Measurements from ENCODE around the gene DUS3L.
"Not testable (repeated sequence)": the region's sequence is repeated elsewhere in the genome, so short reads cannot be mapped to it uniquely, and the experiment has no call there.

DUS3L gene

DNA sequence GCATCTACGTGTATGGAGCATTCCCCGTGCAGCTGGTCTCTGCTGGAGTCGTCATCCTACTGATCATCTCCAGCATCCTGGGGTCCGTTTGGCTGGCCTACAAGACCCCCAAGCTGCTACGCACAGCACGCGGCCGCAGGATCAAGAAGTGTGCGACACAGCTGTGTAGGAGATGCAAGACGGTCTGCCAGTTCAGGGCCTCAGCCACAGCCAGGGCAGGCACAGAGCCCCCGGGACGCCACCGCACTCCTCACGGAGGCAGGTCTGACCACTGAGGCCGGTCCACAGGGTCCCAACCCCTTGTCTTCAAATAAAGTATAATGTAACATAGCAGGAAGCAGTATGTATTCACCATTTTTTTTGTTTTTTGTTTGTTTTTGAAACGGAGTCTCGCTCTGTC is 12.6 kb downstream of the DUS3L start:
- Mint-ChIP-seq H3K27ac (no peak overlapping the region), H3K27me3 (ENCODE audit: low read depth) (no peaks in the 10 kb centered on the region), H3K4me1 (ENCODE audit: low read depth) (no peaks in the 10 kb centered on the region), H3K9me3 (no peaks in the 10 kb centered on the region), H3K4me3 (no peak overlapping the region), H3K36me3 (ENCODE audit: low read depth) (no peaks in the 10 kb centered on the region)

DNA sequence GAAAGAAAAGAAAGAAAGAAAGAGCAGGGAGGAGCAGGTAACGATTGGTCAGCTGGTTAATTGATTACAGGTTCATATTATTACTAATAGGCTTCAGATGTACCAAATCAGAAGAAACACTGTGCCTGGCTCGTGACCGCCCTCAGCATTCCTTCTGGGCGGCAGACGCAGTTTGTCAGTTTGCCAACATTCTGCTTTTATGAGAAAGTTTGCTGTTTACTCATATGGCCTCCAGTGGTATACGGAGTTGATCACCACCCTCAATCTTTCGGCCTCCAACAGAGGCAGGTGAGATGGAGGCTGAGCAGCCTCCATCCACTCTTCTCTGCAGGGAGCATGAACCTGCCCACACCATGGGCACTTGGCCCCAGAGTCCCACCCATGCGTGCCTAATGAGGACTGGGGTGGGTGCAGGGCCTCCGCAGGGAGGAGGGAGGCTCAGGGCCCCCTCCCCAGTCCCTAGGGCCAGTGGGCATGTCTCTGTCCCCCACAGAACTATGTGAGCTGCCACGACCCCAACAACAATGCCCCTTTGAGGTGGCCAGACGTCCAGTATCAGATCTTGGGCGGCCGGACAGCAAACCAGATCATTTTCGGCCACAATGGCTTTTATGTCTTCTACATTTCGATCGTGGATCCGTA is 15.2 kb downstream of the DUS3L start:
- H3K4me1 Mint-ChIP-seq (ENCODE audit: low read depth), result no peaks in the 10 kb centered on the region
- H3K9me3 Mint-ChIP-seq, result no peaks in the 10 kb centered on the region
- no peaks in the 10 kb centered on the region for H3K36me3 Mint-ChIP-seq (ENCODE audit: low read depth)
- no peaks in the 10 kb centered on the region for H3K27me3 Mint-ChIP-seq (ENCODE audit: low read depth)
- H3K4me3 Mint-ChIP-seq, result no peak overlapping the region
- H3K27ac Mint-ChIP-seq, result no peak overlapping the region

DNA sequence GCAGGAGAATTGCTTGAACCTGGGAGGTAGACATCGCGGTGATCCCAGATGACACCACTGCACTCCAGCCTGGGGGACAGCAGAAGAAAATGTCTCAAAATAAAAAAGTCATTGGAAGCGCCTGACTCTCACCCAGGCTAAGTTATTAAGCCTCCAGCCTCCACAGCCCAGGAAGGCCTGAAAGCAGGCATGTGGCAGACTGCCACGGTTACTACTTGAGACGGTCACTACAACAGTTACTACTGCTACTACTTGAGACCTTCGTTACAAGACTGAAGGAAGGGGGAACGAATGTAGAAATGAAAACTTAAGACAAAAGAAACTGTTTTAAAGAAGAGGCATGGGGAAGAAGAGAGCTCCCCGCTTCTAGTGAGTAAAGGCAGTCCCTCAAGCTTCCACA is 16.0 kb downstream of the DUS3L start:
- Mint-ChIP-seq H3K4me1 (ENCODE audit: low read depth) (no peaks in the 10 kb centered on the region), H3K36me3 (ENCODE audit: low read depth) (no peaks in the 10 kb centered on the region), H3K27ac (no peak overlapping the region), H3K4me3 (no peak overlapping the region), H3K9me3 (no peaks in the 10 kb centered on the region), H3K27me3 (ENCODE audit: low read depth) (no peaks in the 10 kb centered on the region)

DNA sequence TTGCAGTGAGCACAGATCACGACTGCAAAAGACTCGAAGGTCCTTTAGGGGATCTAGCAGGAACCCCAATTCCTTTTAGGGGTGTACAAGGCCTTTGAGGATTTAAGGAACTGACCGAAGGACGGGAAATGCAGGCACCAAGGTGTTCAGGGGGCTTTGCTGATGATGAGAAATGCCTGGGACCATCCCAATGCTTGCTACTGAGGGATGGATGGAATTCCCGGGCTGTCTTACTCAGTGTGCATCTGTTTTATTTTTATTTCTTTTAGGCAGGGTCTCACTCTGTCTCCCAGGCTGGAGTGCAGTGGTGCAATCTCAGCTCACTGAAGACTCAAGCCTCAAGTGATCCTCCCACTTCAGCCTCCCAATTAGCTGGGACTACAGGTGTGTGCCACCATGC is 17.7 kb downstream of the DUS3L start:
- no peaks in the 10 kb centered on the region for H3K36me3 Mint-ChIP-seq (ENCODE audit: low read depth)
- no peaks in the 10 kb centered on the region for H3K27me3 Mint-ChIP-seq (ENCODE audit: low read depth)
- H3K9me3 Mint-ChIP-seq, result no peaks in the 10 kb centered on the region
- H3K4me1 Mint-ChIP-seq (ENCODE audit: low read depth), result no peaks in the 10 kb centered on the region
- H3K4me3 Mint-ChIP-seq, result no peak overlapping the region
- H3K27ac Mint-ChIP-seq, result no peak overlapping the region

DNA sequence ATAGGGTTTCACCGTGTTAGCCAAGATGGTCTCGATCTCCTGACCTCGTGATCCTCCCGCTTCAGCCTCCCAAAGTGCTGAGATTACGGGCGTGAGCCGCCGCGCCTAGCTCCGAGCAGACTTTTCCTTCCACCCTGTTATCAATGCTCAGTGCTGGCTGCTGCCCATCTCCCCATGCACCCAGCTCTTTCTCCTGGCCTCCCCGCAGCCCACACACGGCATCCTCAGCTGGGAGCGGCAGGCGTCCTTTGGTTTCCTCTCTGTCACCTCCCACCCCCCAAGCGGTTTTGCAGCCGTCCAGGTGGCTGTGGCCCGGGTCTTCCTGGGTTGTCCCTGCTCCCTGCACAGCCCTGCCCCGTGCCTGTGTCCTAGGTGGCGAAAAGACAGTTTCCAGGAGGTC is 18.5 kb downstream of the DUS3L start:
- H3K4me3 Mint-ChIP-seq, result no peak overlapping the region
- no peaks in the 10 kb centered on the region for H3K4me1 Mint-ChIP-seq (ENCODE audit: low read depth)
- no peaks in the 10 kb centered on the region for H3K36me3 Mint-ChIP-seq (ENCODE audit: low read depth)
- H3K9me3 Mint-ChIP-seq, result no peaks in the 10 kb centered on the region
- H3K27me3 Mint-ChIP-seq (ENCODE audit: low read depth), result no peaks in the 10 kb centered on the region
- no peak overlapping the region for H3K27ac Mint-ChIP-seq

DNA sequence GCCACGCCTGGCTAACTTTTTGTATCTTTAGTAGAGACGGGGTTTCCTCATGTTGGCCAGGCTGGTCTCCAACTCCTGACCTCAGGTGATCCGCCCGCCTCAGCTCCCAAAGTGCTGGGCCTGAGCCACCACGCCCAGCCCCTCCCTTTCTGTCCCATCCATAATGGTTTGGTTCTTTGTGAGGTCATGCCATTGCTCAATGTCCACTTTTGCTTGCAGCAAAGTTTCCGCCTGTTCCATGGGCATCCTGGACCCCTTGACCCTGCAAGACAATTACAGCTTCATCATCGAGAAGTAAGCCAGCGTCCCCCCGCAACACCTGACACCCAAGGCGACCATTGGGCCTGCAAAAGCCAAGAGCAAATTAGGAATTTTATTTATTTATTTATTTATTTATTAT is 23.0 kb downstream of the DUS3L start:
- H3K27ac Mint-ChIP-seq, result no peak overlapping the region
- H3K4me3 Mint-ChIP-seq, result no peak overlapping the region
- no peaks in the 10 kb centered on the region for H3K9me3 Mint-ChIP-seq
- no peaks in the 10 kb centered on the region for H3K4me1 Mint-ChIP-seq (ENCODE audit: low read depth)
- no peaks in the 10 kb centered on the region for H3K27me3 Mint-ChIP-seq (ENCODE audit: low read depth)
- no peaks in the 10 kb centered on the region for H3K36me3 Mint-ChIP-seq (ENCODE audit: low read depth)

DNA sequence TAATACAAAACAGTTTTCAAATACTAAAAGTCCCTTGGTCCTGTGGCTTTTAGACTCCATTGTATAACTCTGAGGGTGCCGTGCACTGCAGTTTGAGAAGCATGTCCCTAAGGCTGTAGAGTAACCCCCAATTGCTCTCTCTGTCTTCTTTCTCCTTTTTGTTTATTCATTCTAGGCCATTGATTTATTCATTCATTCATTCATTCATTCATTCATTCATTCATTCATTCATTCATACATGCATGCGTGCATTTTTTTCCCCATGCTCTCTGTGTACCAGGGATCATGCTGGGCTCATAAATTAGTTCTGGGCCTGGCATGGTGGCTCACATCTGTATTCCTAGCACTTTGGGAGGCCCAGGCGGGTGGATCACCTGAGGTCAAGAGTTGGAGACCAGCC is 25.7 kb downstream of the DUS3L start:
- H3K27ac Mint-ChIP-seq, result no peak overlapping the region
- no peaks in the 10 kb centered on the region for H3K4me1 Mint-ChIP-seq (ENCODE audit: low read depth)
- H3K4me3 Mint-ChIP-seq, result no peak overlapping the region
- no peaks in the 10 kb centered on the region for H3K27me3 Mint-ChIP-seq (ENCODE audit: low read depth)
- no peaks in the 10 kb centered on the region for H3K9me3 Mint-ChIP-seq
- no peaks in the 10 kb centered on the region for H3K36me3 Mint-ChIP-seq (ENCODE audit: low read depth)

DNA sequence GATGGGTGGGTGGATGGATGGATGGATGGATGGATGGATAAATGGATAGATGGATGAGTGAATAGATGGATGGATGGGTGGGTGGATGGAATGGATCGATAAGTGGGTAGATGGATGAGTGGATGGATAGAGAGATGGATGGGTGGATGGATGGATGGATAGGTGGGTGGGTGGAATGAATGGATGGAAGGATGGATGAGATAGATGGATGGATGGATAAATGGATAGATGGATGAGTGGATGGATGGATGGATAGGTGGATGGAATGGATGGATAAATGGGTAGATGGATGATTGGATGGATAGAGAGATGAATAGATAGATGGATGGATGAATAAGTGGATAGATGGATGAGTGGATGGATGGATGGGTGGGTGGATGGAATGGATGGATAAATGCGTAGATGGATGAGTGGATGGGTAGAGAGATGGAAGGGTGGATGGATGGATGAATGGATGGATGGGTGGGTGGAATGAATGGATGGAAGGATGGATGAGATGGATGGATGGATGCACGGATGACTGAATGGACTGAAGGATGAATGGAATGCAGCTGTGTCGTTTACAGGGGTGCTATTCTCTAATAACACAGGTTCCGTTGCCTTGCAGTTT is 28.2 kb downstream of the DUS3L start:
- no peaks in the 10 kb centered on the region for H3K27me3 Mint-ChIP-seq (ENCODE audit: low read depth)
- H3K9me3 Mint-ChIP-seq, result no peaks in the 10 kb centered on the region
- H3K4me3 Mint-ChIP-seq, result no peak overlapping the region
- no peaks in the 10 kb centered on the region for H3K4me1 Mint-ChIP-seq (ENCODE audit: low read depth)
- no peak overlapping the region for H3K27ac Mint-ChIP-seq
- no peaks in the 10 kb centered on the region for H3K36me3 Mint-ChIP-seq (ENCODE audit: low read depth)

DNA sequence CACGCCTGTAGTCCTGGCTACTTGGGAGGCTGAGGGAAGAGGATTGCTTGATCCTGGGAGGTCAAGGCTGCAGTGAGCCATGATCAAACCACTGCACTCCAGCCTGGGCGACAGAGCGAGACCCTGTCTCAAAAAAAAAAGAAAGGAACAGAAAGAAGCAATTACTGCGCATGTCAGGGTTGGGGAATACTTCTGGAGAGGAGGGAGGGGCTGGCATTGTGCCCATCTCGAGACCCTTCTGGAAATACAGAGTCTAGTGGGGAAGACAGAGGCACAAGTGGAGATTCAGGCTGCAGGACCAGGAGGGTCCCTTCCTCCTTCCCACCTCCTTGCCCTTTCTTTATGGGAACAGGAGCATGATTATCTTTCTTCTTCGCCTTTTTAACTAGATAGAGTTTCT is 37.2 kb downstream of the DUS3L start:
- Mint-ChIP-seq H3K27ac (no peak overlapping the region), H3K4me1 (ENCODE audit: low read depth) (no peaks in the 10 kb centered on the region), H3K4me3 (no peak overlapping the region), H3K27me3 (ENCODE audit: low read depth) (no peaks in the 10 kb centered on the region), H3K36me3 (ENCODE audit: low read depth) (no peaks in the 10 kb centered on the region), H3K9me3 (no peaks in the 10 kb centered on the region)

DNA sequence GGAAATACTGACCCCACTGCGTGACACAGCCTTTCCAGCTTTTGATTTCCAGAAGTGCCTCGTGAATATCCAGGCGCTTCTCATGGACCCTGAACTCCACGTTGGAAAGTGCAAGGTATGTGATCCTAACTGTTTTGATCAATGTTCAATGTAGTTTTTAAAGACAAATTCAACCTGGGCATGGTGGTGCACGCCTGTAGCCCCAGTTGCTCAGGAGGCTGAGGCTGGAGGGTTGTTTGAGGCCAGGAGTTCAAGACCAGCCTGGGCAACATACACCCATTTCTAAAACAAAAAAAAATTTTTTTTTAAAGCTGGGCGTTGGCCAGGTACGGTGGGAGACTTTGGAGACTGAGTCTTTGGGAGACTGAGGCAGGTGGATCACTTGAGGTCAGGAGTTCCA is 39.3 kb downstream of the DUS3L start:
- Mint-ChIP-seq H3K4me3 (no peak overlapping the region), H3K27me3 (ENCODE audit: low read depth) (no peaks in the 10 kb centered on the region), H3K9me3 (no peaks in the 10 kb centered on the region), H3K4me1 (ENCODE audit: low read depth) (no peaks in the 10 kb centered on the region), H3K36me3 (ENCODE audit: low read depth) (no peaks in the 10 kb centered on the region), H3K27ac (no peak overlapping the region)

DNA sequence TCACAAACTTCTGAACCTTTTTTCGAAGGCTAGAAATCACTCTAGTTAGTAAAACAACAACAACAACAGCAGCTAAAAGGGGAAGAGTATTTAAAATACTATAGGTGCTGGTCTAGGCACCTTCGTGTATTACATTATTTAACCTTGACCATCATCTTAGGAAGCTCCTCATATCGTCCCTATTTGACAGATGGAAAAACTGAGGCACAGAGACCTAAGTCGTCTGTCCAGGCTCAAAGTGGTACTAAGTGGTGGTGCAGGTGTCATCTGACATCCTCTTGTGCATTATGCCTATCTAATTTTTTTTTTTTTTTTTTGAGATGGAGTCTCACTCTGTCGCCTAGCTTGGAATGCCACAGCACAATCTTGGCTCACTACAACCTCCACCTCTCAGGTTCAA is 41.5 kb downstream of the DUS3L start:
- Mint-ChIP-seq H3K4me1 (ENCODE audit: low read depth) (no peaks in the 10 kb centered on the region), H3K27ac (no peak overlapping the region), H3K9me3 (no peaks in the 10 kb centered on the region), H3K36me3 (ENCODE audit: low read depth) (no peaks in the 10 kb centered on the region), H3K27me3 (ENCODE audit: low read depth) (no peaks in the 10 kb centered on the region), H3K4me3 (no peak overlapping the region)

DNA sequence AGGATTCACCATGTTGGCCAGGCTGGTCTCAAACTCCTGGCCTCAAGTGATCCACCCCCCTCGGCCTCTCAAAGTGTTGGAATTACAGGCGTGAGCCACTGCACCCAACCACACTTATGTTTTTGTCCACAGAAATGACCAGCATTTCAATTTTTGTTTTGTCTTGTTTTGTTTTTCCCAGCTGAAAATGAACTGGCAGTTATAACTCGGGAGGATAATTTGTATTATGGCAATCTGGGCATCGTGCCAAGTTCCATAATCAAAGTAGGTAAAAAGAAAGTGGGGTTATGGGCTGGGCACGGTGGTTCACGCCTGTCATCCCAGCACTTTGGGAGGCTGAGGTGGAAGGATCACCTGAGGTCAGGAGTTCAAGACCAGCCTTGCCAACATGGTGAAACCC is 42.0 kb downstream of the DUS3L start:
- not testable (repeated sequence) for H3K4me3 Mint-ChIP-seq; H3K9me3 Mint-ChIP-seq; H3K36me3 Mint-ChIP-seq (ENCODE audit: low read depth); H3K4me1 Mint-ChIP-seq (ENCODE audit: low read depth); H3K27me3 Mint-ChIP-seq (ENCODE audit: low read depth); H3K27ac Mint-ChIP-seq

DNA sequence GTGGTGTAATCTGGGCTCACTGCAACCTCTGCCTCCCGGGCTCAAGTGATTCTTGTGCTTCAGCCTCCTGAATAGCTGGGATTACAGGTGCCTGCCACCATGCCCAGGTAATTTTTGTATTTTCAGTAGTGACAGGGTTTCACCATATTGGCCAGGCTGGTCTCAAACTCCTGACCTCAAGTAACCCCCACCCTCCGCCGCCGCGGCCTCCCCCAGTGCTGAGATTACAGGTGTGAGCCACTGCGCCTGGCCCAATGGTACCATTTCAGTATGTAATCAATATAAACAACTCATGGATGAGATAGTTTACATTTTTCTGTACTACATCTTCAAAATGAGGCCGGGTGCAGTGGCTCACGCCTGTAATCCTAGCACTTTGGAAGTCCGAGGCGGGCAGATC is 46.0 kb downstream of the DUS3L start:
- H3K4me3 Mint-ChIP-seq, result not testable (repeated sequence)

DNA sequence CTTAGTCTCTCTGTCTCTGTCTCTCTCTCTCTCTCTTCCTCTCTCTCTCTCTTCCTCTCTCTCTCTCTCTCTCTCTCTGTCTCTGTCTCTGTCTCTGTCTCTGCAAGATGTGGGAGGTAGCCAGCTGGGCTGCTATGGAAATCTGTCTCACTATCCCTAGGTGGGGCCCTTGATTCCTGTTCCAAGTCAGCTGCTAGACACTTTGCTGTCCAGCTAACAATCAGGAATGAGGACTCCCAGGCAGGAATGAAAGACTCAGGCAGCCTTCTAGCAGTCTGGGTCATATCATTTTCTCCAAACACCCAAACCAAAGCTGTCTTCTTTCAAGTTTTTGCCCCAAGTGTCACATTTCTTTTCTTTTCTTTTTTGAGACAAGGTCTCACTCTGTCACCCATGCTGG is 47.3 kb downstream of the DUS3L start:
- Mint-ChIP-seq H3K9me3 (no peaks in the 10 kb centered on the region), H3K27ac (no peak overlapping the region), H3K36me3 (ENCODE audit: low read depth) (no peaks in the 10 kb centered on the region), H3K4me3 (no peak overlapping the region), H3K4me1 (ENCODE audit: low read depth) (no peaks in the 10 kb centered on the region), H3K27me3 (ENCODE audit: low read depth) (no peaks in the 10 kb centered on the region)

More for the DNA sequence above, 46.0 kb downstream of the DUS3L start:
- H3K27ac Mint-ChIP-seq; H3K9me3 Mint-ChIP-seq; H3K27me3 Mint-ChIP-seq (ENCODE audit: low read depth); H3K4me1 Mint-ChIP-seq (ENCODE audit: low read depth); H3K36me3 Mint-ChIP-seq (ENCODE audit: low read depth): not testable (repeated sequence)

DNA sequence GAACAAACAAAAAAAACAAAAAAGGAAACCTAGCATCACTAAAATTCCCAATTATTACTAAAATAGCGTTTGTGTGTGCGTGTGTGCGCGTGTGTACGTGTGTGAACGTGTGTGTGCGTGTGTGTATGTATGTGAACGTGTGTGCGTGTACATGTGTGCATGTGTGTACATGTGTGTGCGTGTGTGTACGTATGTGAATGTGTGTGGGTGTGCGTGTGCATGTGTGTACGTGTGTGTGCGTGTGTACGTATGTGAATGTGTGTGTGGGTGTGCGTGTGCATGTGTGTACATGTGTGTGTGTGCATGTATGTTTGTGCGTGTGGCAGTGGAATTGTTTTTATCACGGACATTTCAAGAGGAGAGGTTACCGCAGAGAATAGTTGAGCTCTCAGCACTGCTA is 48.9 kb downstream of the DUS3L start:
- Mint-ChIP-seq H3K27me3 (ENCODE audit: low read depth) (no peaks in the 10 kb centered on the region), H3K4me1 (ENCODE audit: low read depth) (no peaks in the 10 kb centered on the region), H3K4me3 (no peak overlapping the region), H3K9me3 (no peaks in the 10 kb centered on the region), H3K36me3 (ENCODE audit: low read depth) (no peaks in the 10 kb centered on the region), H3K27ac (no peak overlapping the region)

DNA sequence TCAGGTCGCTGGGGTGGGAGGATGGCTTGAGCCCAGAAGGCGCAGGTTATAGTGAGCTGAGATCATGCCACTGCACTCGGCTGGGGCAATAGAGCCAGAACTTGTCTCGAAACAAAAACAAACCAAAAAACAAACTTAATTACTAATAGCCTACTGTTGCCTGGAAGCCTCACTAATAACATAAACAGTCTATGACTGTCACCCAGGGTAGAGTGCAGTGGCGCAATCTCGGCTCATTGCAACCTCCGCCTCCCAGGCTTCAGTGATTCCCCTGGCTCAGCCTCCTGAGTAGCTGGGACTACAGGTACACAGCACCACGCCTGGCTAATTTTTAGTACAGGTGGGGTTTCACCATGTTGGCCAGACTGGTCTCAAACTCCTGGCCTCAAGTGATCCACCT is 52.5 kb downstream of the DUS3L start:
- H3K36me3 Mint-ChIP-seq (ENCODE audit: low read depth), result no peaks in the 10 kb centered on the region

More for the DNA sequence above, 52.5 kb downstream of the DUS3L start:
- Mint-ChIP-seq H3K4me3 (no peak overlapping the region), H3K27me3 (ENCODE audit: low read depth) (no peaks in the 10 kb centered on the region), H3K27ac (no peak overlapping the region), H3K9me3 (no peaks in the 10 kb centered on the region), H3K4me1 (ENCODE audit: low read depth) (no peaks in the 10 kb centered on the region)
